ENCODE results near the gene CTNNA3.

Gene CTNNA3

DNA sequence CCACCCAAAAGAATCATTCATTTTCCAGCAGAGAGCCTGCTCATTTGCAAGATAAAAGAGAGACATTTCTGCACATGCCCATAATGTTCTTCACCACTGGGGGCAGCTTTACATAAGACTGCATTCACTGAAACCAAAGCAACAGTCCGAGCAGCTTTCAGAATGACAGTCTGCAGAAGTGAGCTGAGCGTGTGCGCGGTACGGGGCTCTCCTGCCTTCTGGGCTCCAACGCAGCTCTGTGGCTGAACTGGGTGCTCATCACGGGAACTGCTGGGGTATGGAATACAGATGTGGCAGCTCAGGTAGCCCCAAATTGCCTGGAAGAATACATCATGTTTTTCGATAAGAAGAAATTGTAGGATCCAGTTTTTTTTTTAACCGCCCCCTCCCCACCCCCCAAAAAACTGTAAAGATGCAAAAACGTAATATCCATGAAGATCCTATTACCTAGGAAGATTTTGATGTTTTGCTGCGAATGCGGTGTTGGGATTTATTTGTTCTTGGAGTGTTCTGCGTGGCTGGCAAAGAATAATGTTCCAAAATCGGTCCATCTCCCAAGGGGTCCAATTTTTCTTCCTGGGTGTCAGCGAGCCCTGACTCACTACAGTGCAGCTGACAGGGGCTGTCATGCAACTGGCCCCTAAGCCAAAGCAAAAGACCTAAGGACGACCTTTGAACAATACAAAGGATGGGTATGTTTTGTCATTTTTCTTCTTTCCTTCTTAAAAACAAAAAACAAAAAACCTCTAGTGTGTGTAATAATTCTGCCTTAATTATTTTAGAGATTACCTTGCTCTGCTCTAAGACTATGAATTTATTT, 769.9 kb downstream of the CTNNA3 start, which contains the start of gene LRRTM3:
Gene LRRTM3 (plus strand): TSS at position 141 of the 820 bp plus-strand sequence.
- DNase-seq = no peak

DNA sequence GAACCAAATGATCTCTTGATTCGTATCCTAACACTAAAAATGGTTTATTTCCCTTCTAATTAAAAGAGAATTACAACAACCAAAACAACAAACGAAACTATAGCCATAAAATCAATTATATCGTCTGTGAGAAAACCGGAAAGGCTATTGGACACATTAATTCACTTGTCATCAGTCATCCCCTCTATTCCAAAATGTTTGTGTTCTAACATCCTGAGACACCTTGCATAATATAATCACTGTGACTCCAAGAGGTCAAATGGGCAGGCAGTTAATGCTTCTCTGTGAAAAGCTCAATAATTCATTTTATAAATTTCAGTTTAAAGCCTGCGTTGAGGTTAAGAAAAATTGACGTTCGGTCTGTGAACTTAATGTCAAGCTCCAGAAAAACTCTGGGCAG, 770.6 kb downstream of the CTNNA3 start:
- no peak for DNase-seq

DNA sequence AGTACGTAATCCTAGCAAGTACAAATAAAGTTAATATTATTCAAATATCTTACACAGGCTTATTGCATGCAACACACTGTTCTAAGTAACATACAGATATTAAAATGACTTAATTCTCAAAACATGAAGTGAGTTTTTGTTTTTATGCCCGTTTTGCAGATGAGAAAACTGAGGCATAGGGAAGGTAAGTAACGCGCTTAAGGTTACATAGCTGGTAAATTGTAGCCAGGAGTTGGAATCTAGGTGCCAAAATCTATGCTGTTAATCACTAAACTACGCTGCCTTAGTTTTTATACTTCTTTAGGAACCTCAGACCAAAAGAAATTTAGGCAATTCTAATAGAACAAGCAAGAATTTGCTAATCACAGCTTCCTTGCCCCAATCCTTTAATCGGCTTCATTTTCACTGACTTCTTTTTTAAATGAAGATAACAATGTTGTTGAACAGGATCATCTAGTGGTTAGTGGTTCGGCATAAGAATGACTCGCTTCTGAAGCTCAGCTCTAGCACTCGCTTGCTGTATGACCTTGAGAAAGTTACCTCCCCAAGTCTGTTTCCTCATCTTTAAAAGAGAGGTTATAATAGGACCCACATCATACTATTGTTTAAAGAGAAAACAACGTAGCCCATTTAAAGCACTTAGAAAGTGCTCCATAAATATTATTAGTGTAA, 771.2 kb downstream of the CTNNA3 start:
- DNase-seq = no peak

DNA sequence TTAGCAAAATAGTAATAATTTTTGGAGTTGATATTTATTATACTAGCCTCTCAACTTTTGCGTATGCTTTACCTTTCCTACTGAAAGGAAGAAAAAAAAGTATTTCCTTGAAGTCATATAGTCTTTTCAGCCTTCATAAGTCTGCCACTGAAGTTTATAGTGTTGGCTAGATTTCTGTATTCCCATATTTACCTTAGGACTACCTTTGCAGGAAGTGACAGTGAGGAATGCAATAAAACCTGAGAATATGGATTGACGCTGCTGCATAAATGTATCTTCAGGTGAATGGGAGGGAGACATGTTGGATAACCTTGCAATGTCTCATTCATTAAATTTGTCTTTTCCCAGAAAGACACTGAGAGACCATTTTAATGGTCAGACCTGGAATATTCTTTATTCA, 776.7 kb downstream of the CTNNA3 start:
- DNase-seq = no peak

DNA sequence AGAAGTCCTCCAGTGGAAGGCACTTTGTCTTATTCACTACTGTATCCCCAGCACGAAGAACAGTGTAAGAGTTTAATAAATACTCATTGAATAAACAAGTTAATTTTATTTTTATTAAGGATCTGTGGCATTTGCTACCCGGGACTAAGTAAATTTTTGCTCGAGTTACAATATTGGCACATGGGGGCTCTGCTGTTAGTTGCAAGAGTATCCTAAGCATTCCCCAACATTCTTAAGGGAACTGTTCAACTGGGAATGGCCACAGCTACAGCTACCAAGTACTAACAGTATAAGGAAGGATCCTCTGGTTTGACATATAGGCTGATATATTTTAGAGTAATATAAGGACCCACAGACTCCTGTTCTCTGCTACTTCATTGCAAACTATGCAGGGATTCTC, 778.9 kb downstream of the CTNNA3 start:
- DNase-seq = no peak

DNA sequence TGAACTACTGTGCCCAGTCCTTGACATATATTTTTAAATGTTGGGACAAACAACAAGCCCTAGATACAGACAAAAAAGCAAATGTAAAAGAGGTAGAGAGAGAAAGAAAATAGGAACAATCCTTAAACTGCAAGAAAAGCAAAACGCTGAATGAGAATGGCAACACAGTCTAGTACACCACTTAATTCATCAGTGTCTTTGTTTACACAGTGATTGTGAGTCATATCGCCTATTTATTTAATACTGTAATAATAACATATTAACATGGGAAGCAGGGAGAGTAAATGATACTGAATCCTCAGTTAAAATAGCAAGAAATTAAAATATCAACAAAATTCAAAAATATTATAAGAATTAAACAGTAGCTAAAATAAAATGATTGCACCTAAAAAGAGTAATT, 780.0 kb downstream of the CTNNA3 start:
- DNase-seq = no peak

DNA sequence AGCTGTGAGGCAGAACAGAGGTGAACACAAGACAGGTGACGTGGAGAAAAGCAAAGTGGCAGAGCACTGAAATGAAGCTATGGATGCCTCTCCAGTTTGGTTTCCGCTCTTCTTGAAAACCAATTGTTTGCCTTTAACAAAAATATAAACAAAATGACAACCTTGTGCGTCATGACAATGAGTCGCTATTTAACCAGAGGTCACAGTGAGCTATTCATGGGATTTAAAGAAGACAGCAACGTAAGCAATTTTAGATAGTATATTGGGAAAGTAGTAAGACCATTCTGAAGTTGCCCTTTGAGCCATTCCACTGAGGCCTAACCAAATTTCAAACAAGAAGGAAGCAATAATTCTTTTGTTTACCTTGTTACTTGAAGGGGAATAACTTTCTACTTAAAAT, 785.3 kb downstream of the CTNNA3 start:
- no peak for DNase-seq

DNA sequence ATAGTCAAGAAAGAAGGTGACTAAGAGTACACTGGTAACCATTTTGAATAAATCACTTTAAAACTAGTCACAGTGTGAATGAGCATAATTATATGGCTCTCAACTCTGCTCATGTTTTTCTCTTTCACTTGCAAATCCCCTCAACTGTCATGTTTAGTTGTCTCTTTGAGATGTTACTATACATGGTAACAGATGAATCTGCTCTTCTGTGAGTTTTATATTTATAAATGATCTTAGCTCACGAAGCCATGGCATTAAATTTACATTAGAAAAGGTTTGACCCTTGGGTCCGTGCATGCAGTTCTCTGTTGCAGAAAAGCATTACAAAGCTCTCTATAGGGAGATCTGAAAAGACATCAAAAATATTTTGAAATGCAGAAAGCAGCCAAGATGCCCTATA, 803.1 kb downstream of the CTNNA3 start:
- no peak for DNase-seq

DNA sequence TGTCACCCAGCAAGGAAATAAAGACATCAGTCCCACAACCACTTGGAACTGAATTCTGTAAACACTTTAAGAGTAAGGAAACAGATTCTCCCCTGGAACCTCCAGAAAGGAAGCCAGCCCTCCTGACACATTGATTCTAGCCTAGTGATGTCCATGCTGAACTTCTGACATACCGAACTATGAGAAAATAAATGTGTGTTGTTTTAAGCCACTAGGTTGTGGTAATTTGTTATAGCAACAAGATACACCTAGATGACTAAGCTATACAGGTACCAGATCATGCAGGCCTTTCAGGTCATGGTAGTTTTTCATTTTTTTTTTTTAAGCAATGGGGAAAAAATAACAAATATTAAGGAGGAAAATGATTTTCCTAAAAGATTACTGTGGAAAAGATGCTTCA, 807.8 kb downstream of the CTNNA3 start:
- DNase-seq = no peak

DNA sequence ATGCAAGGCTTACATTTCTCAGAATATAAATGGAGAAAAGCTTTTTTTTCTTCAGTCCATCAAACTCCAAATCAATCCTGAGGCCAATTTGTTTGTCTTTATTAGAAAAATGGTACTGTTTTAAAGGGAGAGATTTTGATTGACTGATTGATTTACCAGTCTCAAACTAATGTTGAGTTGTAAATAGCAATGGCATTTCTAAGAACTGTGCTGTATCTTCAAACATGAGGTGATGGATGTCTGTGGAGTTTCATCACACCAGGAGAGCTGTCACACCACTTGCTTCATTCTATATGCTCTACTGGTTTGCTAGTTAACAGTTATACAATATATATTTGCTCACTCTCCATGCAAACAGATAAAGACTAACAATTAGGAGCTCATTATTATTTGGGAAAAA, 809.1 kb downstream of the CTNNA3 start:
- no peak for DNase-seq

DNA sequence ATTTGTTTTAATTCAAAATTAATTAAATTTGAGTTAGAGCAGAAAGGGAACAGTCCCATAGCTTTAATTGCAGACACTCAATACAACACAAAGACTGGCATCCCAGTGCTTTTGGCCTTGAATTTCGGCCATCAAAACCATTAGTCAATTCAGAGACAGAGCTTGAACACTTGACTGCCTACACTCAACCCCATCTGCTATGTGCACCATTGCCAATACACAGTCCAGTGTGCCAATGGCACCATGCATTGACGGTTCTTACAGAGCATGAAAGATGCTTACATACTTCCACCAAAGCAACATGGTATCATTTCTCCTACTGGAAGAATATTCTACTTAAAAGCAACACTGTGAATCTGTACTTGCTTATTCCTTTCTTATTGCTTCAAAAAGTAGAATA, 813.7 kb downstream of the CTNNA3 start:
- no peak for DNase-seq

DNA sequence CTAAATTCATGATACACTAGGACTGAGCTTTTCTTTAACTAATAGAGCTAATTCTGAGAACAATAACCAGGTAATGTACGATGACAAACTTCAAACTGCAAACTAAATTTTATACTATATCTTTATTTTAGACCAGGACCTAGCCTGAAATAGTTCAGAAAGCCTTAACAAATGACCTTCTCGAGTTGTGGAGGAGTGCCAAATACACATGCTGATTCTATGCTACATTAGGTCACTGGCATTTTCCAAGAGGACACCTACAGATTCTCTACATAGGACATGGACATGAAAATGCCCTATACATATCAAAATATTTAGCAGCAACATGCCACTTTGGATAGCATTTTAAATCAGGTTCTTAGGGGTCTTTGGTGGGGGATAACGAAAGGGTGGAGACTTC, 814.2 kb downstream of the CTNNA3 start:
- DNase-seq = no peak

DNA sequence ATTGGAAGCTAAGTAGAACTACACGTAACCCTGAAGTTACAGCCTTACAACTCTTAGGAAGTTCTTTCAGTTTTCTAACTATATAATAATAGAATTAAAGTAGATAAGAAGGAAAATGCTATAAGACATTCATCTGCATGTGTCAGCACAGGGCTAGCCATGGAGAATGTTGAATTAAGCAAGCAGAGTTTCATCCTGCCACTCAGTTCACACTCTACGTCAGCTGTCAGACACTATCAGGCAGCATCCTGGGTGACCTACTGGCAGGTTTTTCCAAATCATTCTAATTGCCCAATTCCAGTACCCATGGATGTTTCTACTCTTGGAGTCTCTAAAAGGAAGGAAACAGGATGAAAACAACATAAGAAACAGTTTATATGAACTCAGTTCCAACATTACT, 815.2 kb downstream of the CTNNA3 start:
- no peak for DNase-seq

DNA sequence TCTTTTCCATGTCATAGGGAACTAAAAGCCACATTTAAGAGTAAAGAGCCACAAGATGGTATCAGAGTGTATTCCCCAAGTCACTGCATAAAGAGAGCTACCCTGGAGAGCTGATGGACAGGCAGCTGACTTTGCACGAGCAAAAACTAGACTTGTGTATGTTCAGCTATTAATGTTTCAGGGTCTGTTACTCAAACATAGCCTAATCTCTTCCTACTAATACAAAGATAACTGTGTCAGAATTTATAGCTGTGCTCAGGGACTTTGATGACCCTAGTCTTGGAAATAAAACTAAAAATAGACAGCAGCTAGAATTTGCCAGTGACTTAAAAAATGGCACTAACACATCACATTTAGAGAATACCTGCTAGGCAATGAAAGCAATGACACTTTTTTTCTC, 815.7 kb downstream of the CTNNA3 start:
- no peak for DNase-seq

DNA sequence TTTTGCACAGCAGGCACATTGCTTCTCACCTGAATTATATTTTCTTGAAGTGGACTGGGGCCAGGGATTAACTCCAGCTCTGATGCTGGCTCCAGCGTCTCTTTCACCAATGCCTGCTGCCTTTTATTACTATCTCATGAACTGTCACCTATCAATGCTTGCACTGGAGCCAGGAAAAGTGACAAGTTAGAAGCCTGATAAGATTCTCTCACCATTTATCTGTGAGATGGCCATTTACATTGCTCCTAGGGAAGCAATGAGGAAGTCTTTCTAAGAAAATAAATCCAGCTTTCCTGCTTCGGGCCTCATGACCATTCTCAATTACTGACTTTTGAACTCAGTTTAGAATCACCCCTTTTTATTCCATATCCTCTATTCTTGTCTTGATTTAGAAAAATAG, 818.6 kb downstream of the CTNNA3 start:
- no peak for DNase-seq

DNA sequence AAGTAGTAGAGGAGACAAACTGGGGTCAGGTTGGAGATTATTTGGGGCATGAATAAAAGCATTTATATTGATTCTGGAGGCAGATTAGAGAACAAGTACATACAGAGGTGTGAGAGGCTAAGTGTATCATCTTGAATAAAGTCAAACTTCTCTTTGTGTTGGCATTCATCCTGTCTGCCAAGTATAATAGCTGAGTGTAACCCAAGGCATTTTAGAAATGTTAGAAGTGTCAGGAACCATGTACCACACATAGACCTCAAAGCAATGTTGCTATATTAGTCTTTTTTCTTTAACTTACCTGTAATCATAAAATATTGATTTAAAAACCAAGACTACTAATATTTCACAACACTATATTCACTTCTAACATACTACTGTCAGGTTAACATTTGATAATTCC, 826.4 kb downstream of the CTNNA3 start:
- no peak for DNase-seq

DNA sequence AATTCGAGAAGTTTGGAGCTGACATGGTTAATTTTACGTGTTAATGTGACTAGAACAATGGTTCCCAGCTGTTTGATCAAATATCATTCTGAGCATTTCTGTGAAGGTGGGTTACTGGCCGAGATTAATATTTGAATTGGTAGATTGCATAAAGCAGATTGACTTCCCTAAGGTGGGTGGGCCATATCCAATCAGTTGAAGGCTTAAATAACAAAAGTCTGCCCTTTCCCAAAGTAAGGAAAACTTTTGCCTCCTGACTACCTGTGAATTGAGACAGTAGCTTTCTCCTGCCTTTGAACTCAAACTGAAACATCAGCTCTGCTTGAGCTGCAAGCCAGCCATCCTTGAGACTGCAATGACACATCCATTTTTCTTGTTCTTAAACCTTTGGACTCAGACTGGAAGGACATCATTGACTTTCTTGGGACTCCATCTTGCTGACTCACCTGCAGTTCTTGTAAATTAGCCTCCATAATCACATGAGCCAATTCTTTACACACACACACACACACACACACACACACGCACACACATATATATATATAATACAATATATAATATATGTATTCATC, 833.2 kb downstream of the CTNNA3 start:
- no peak for DNase-seq

DNA sequence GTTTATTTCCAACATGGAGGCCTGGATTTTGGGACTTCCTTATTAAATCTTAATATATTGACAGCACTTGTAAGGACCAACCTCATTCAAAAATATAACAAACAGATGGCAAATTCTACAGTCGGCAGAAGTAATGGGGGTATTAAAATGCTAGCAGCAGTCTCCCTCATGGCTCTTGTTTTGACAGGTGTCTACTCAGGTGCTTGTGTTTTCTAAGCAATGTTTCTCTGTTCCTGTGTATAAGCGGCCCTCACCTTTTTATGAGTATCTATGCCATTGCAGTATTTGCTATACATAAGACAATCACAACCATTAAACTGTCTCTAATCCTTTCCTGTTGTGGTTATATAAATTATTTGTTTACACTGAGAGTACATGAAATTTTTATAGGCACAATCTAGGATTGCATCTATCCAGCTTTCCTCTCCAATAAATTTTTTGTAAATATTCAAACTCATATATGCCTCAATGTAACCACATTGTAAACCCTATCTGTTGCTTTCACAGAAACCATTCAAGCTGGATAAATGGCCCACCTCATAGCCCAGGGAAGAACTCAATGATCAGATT, 835.5 kb downstream of the CTNNA3 start:
- DNase-seq = no peak

DNA sequence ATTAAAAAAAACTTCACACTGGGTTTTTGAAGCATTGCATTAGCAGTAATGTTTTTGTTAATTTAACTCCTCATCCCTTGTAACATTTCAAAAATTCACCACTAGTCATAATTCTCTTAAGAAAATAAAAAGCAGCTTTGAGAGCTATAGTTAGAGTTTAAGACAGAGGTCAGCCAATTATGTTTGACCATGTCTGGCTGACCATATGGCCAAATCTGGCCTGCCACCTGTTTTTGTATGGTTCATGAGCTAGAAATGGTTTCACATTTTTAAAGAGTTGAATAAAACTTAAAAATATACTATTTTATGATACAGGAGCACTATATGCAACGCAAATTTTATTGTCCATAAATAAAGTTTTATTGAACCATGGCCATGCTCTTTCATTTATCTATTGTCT, 843.2 kb downstream of the CTNNA3 start:
- no peak for DNase-seq

DNA sequence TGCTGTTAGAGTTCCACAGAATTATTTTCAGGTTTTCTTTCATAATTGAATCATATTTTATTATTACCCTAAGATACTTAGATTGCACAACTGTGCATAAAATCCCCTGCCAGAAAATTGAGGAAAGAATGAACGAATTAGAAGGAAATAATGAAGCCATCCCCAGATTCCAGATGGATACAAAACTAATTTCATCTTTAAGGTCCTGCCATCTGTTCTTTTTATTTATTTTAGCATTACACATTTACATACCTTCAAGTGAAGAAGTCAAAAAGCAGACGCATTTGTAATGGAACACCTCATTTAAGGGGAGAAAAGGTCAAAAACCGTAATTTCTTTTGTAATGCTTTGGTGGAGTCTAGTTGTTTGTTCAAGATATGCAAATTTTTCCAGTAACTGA, 847.1 kb downstream of the CTNNA3 start:
- no peak for DNase-seq

DNA sequence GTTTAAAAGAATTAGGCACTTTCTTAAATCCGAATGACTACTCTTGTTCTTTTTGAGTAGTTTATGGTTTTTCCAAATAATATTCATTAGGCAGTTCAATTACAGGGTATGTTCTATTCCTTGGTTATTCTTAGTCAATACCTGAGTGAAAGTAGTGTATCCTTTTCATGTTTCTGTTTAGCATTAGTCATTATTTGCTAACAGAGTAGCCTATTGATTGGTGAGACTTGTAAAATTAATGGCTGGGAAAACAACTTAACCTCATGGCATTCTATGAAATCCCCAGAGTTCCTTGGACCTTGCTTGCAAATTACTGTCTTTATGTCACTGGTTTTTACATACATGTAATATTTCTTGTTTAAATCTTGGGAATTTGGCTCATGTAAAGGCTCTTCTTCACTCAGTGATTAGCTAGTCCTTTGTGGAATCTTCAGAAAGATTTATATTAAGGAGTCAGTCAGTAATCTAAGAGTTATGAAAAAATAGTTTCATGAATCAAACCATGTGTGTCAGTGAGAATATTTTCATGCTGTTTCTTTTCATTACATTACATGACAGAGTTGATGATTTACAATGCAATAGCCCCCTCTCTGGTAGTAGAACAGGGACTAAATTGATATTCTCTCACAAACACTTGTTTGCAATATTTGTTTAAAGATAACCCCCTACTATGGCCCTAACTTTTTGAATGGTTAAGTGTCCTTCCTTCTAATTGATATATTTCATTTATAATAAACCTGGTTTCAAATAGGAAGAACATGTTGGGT, 851.6 kb downstream of the CTNNA3 start:
- no peak for DNase-seq

DNA sequence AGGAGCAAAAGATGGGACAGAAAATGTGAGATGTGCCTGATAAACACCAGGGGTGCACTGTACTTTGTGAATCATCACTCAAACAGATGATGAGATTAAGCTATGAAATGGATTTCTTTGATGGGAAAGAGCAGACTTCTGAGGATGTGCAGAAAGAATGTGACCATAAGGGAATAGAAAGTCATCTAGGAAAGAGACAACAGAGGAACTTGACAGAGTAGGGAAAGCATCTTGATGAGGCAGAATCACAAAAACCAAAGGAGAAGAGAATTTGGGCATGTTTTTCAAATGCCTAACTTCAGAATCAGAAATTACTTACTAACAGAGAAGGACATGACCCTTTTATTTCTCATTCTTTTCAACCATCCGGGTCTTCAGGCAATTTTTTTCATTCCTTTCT, 852.6 kb downstream of the CTNNA3 start:
- no peak for DNase-seq

DNA sequence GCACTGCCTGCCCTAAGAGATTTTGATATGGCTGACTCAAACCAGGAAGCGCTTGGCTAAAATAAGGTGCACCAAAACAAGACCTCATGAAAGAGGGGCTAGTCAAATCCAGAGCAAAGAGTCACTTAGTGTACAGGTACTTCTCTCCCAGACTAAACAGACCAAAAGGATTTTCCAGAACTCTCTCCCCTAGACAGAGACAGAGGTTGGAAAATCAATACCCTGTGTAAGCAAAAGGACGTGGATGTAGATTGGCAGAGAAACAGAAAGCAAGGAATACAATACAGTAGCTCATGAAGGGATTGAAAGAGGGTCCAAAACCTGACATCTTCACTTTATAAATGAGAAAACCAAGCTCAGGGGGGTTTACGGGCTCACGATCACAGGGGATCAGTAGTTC, 853.1 kb downstream of the CTNNA3 start:
- DNase-seq = no peak

Measured in effector CD4-positive, alpha-beta T cell (primary cell).